Activated gamma-delta T cell treated with Interleukin-2 at 50 U/mL for 16 hours (primary cell): ENCODE results near the gene STIM2.
"Not testable (repeated sequence)": the region's sequence is repeated elsewhere in the genome, so short reads cannot be mapped to it uniquely, and the experiment has no call there.

Experiments used
- DNase-seq: peaks from one replicate; pipeline ENCODE4 v3.0.0-alpha.2; 2020

Gene STIM2

GRCh38 chr4:27005905-27006590 is 145.4 kb downstream of the STIM2 start:
- no peak for DNase-seq

GRCh38 chr4:27006646-27007045 is 146.0 kb downstream of the STIM2 start:
- DNase-seq: no peak

GRCh38 chr4:27007507-27007906 is 146.9 kb downstream of the STIM2 start:
- no peak for DNase-seq

GRCh38 chr4:27008679-27009078 is 148.0 kb downstream of the STIM2 start:
- DNase-seq: no peak

- DNase-seq: no peak
Observed at GRCh38 chr4:27009539-27009938, 148.9 kb downstream of the STIM2 start.

- peak; percentile 57 for DNase-seq
Observed at GRCh38 chr4:27010334-27010940, 149.8 kb downstream of the STIM2 start.

- no peak for DNase-seq
Observed at GRCh38 chr4:27011401-27011800, 150.8 kb downstream of the STIM2 start.

- no peak for DNase-seq
Observed at GRCh38 chr4:27013012-27013411, 152.4 kb downstream of the STIM2 start.

- DNase-seq: no peak
Observed at GRCh38 chr4:27016551-27016950, 155.9 kb downstream of the STIM2 start.

- no peak for DNase-seq
Observed at GRCh38 chr4:27017623-27018022, 157.0 kb downstream of the STIM2 start.

GRCh38 chr4:27018076-27018475 is 157.4 kb downstream of the STIM2 start:
- no peak for DNase-seq

- no peak for DNase-seq
Observed at GRCh38 chr4:27018910-27019309, 158.3 kb downstream of the STIM2 start.

GRCh38 chr4:27019766-27020165 is 159.1 kb downstream of the STIM2 start:
- no peak for DNase-seq

- no peak for DNase-seq
Observed at GRCh38 chr4:27020203-27020602, 159.6 kb downstream of the STIM2 start.

GRCh38 chr4:27020603-27021002 is 160.0 kb downstream of the STIM2 start:
- DNase-seq: no peak

- DNase-seq: no peak
Observed at GRCh38 chr4:27022963-27023362, 162.3 kb downstream of the STIM2 start.

GRCh38 chr4:27023366-27023765 is 162.7 kb downstream of the STIM2 start:
- DNase-seq: no peak

GRCh38 chr4:27024805-27025204 is 164.2 kb downstream of the STIM2 start:
- no peak for DNase-seq

- DNase-seq: no peak
Observed at GRCh38 chr4:27027428-27027827, 166.8 kb downstream of the STIM2 start.

- not testable (repeated sequence) for DNase-seq
Observed at GRCh38 chr4:27035127-27035526, 174.5 kb downstream of the STIM2 start.

GRCh38 chr4:27040356-27040755 is 179.7 kb downstream of the STIM2 start:
- no peak for DNase-seq

- no peak for DNase-seq
Observed at GRCh38 chr4:27042411-27042810, 181.8 kb downstream of the STIM2 start.

- no peak for DNase-seq
Observed at GRCh38 chr4:27043200-27043599, 182.6 kb downstream of the STIM2 start.

GRCh38 chr4:27046851-27047250 is 186.2 kb downstream of the STIM2 start:
- no peak for DNase-seq
